ENCODE measurements around the gene ST7.

The ST7 gene

GRCh38 chr7:117193564-117193963, 240.3 kb downstream of the ST7 start:
- no peak for DNase-seq (ENCODE audit: low read depth)

DNA sequence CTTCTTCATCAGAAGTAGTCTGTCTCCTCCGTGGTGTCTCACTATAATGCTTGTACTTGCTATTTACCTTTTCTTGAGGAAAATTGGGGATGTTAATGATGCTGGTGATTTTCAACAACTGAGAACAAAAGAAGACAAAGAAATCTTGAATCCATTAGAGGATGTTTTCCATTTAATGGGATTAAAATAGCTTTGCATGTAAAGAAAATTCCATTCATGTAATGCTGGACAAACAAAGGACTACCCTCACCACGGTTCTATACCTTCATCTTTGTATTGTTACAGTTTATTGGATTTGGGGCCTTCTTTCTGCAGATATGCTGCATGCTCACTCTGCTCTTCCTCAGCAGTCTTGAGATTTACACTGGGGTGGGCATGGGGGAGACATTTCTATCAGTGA, 241.1 kb downstream of the ST7 start:
- DNase-seq (ENCODE audit: low read depth), result no peak

DNA sequence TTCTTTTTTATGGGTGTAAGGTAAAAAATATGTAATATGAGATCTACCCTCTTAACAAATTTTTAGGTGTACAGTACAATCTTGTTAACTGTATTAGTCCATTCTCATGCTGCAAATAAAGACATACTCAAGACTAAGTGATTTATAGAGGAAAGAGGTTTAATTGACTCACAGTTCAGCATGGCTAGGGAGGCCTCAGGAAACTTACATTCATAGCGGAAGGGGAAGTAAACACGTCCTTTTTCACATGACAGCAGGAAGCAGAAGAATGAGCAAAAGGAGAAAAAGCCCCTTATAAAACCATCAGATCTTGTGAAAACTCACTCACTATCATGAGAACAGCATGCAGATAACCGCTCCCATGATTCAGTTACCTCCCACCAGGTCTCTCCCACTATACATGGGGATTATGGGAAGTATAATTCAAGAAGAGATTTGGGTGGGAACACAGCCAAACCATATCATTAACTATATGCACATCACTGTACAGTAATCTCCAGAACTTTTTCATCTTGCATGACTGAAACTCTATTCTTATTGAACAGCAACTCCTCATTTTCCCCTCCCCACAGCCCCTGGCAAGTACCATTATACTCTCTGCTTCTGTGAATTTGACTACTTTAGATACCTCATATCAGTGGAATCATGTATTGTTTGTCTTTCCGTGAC, 242.2 kb downstream of the ST7 start:
- DNase-seq (ENCODE audit: low read depth), result no peak

DNA sequence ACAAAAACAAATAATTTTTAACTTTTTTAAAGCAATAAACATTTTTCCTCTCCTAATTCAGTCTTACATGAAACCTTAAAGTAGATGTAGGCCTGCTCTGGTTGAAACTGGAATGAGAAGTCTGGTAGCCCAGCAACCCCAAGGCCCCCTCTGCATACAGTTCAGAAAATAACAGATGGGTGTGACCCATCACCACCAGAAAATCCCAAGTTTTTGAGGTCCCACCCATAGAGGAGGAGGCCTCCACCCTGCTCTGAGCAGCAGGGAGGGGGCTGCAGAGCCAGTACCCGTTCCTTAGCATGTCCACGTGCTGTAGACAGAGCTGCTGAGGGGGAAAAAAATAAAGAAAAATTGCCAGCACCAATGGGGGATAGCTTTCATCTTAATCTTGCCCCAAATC, 246.8 kb downstream of the ST7 start:
- DNase-seq (ENCODE audit: low read depth), result no peak

GRCh38 chr7:117200786-117201458, 247.6 kb downstream of the ST7 start:
- DNase-seq (ENCODE audit: low read depth), result no peak

GRCh38 chr7:117202511-117202910, 249.2 kb downstream of the ST7 start:
- DNase-seq (ENCODE audit: low read depth), result no peak

DNA sequence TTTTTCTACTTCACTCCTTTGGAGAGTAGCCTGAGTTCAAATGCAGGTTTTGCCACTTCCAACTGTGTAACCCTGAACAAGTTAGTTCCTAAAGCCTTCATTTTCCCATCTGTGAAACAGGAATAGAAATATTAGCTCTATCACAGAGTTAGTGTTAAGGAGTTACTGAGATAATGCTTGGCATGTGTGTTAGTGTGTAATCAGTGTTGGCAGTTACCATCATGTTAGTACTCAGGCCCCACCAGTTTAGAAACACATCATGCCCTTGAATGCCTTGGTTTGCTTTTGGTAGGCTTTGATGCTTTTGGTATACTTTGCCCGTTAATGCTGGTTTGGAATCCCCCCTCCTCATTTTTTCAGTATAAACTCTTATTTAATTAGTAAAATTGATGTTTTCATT, 249.9 kb downstream of the ST7 start:
- no peak for DNase-seq (ENCODE audit: low read depth)

DNA sequence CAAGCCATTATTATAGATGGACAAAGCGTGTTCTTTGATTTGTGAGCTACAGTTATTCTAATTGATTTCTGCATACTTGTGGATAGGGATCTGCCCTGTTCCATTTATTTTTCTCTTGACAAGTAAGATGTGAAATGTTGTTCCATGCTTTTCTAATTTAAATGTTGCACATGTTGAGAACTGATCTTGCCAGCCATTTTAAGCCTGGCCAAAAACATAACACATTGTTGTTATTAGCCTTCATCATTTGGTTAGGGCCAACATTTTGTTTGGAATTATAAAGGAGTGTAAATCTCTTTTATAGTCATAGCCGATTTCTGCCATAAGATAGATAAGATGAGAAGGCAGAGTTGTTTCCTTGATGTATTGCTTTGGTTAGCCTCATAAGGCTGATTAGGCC, 252.6 kb downstream of the ST7 start:
- no peak for DNase-seq (ENCODE audit: low read depth)

- no peak for DNase-seq (ENCODE audit: low read depth)
Observed at GRCh38 chr7:117208257-117208656, 255.0 kb downstream of the ST7 start.

DNA sequence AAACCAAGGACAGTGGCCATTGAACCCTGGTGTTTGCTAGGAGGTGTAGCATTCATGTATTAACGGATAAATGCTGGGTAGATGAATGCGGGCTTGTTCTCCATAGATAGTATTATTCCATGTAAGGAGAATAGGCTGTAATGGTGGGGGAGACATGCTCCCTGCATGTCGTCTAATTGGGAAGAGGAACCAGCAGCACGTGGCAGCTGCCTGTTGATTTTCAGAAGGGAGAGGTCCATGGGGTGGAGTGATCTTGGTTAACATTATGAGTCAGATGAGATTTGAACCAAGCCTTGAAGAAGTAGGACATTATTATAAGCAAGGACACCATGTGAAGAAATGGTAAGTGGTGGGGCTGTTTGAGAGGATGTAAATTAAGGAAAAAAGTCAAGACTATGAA, 257.1 kb downstream of the ST7 start:
- no peak for DNase-seq (ENCODE audit: low read depth)

GRCh38 chr7:117210908-117211307, 257.6 kb downstream of the ST7 start:
- DNase-seq (ENCODE audit: low read depth), result no peak

- DNase-seq (ENCODE audit: low read depth), result no peak
Observed at GRCh38 chr7:117211614-117212013, 258.3 kb downstream of the ST7 start.

DNA sequence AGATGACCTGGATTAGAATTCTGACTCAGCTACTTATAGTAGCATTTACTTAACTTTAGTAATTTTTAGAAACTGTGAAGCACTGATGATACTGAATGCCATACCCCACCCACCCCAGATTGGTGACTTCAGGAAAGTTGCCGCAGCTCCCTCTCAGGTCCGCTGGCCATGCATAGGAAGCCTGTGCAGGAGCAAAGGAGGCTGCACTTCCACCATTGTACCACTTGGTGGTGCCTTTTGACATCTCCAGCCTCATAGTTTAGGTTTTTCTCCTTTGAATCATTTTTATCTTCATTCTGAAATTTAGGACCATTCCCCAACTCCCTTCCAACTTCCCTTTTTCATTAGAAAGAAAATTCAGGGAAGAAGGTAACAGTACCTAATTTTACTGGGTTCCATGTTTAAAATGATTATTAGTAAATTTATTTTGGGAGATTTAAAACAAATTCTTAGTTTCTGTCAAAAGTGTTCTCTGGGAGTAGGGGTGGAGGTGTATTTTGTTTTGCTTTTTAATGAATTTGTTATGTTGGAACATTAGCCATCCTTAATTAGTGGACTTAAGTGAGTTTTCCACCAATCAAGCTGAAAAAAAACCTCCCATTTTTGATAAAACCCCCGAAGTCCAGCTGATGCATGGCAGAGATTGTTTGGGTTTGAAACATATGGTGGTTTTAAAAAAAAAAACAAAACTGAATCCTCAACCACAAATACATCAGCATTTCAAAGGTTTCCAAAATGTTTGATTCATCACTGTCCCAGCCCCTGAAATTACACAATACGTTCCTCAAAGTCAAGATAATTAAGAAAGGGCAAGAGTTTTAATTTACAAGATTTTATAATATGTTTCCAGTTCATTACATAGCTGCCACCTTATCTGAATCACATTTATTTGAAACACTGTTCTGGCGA, 259.9 kb downstream of the ST7 start:
- no peak for DNase-seq (ENCODE audit: low read depth)

DNA sequence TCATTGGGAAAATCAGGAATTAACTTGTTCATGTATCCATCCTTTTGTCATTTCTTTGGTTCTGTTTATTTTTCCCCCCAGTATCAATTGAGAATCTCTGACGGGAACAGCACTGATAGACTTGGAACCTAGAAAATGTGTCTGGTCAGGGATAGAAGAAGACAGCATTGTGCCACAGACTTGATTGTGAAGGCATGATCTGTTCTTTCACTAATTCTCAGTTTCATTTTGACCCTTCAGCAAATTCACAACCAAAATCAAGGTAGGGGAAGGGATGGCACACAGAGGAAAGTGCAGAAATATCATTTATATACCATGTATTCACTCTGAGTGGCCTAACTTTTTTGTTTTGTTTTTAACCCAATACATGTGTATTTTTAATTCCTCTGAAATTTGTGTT, 262.7 kb downstream of the ST7 start:
- DNase-seq (ENCODE audit: low read depth), result no peak

- DNase-seq (ENCODE audit: low read depth), result no peak
Observed at GRCh38 chr7:117216436-117217069, 263.3 kb downstream of the ST7 start.

DNA sequence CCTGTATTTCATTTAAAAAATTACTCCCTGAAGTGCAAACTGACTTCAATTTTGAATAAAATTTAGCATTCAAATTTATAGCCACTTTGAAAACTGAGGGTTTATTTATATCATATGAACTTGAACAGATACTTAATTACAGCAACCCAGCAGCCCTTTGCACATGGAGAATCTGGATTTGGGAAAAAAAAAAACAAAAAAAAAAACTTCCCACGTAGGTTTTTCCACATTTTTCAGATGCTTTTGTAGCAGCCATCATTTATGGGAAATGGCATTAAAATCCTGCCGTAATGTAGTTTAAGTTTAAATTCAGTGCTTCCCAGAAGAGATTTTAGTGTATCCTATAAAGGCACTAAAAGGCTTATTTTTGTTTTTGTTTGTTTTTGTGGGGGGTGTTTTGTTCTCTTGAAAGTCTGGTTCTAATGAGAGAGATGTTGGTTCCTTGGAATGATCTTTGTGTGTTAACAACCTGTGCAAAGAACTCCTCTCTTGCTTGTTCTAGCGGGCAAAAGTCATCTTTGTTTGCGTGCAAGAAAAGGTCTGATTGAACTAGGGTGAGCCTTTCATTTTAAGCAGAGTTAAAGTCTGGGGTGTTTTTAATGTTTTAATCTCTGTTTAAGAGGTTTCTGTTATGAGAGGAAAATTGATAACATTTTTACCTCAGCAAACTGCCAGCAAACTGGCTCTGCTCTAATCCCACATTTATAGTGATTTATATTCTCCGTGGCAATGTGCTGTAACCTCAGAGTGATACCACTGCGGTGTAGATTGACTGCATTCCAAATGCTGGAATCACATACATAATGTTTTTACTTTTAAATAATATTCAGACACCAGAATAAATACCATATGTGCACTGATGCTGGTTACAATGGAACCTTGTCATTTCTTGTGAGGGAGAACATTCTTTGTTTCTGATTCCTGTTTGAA, 264.1 kb downstream of the ST7 start:
- DNase-seq (ENCODE audit: low read depth), result peak; percentile 81

- DNase-seq (ENCODE audit: low read depth), result no peak
Observed at GRCh38 chr7:117218700-117219099, 265.4 kb downstream of the ST7 start.

DNA sequence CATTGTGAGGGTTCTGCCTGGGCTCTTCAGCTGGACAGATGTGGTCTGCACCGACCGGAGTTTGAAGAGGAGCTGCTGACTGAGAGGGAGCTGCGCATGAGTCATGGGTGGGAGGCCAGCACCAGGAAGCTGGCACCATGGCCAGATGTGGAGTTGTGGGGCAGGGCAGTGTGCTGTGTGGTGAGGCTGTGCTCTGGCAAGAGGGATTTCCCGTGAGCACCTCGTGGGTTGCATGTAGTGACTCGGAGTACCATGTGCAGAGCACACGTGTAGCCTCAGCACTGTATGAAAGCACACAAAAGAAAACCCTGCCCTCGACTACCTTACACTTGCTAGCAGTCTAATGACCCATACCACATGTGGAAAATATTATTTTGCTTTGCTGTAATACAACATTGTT, 266.2 kb downstream of the ST7 start:
- no peak for DNase-seq (ENCODE audit: low read depth)

- no peak for DNase-seq (ENCODE audit: low read depth)
Observed at GRCh38 chr7:117220836-117221235, 267.5 kb downstream of the ST7 start.

DNA sequence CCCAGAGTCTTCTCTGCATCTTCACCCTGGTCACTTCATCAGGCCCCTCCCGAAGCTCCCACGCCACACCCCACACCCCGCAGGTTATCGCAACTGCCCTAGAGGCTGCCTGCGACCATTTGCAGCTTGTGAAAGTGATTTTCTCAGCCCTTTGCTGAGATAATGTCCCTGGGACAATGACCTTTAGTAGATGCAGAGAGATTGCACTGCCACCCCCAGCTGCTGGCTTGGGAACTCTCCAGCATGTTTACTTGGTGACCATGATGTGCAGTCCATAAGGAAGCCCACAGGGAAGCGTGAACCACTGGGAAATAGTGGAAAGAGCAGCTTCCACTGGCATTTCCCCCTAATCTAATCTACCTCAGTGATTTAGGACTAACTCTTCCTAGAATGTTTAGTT, 272.2 kb downstream of the ST7 start:
- no peak for DNase-seq (ENCODE audit: low read depth)

DNA sequence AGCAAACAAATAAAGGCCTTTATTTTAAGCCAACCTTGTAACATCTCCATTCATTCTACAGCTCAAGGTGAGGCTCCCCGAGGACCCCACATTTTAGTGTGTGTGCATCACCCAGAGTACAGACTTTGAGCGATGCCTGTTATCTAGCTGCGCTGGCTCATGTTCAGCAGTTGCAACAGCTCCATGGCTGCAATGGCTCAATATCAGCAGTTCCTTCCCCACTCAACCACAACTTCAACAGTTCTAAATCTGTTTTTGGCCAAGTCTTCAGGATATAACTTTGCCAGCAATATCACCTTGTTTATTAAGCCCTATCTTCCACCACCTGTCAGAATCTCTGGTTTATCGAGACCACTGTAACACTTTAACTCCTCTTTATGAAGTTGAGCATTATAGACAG, 273.8 kb downstream of the ST7 start:
- no peak for DNase-seq (ENCODE audit: low read depth)
